GM06990 (cell line): ENCODE data around the gene LINC01488.

Experiments used
- DNase-seq: peaks from one replicate; pipeline ENCODE4 v3.0.0-alpha.2; 2011; ENCODE audit not compliant: insufficient read length; ENCODE audit errors: extremely low read depth
- H3K27me3 ChIP-seq: replicated peaks from 2 replicates; pipeline ENCODE4 v1.6.0; 2011; ENCODE audit warnings: low read length; ENCODE audit not compliant: control insufficient read depth, insufficient read depth
- H3K36me3 ChIP-seq: 2 replicates; pipeline ENCODE4 v1.5.1; 2011; ENCODE audit warnings: low read length; ENCODE audit not compliant: control insufficient read depth, insufficient read depth
- H3K4me3 ChIP-seq: replicated peaks from 2 replicates; pipeline ENCODE4 v1.5.1; 2011; ENCODE audit warnings: low read depth, mild to moderate bottlenecking, control low read depth, low read length
- CTCF ChIP-seq: IDR thresholded peaks from 2 replicates; pipeline ENCODE4 v1.5.1; 2011; ENCODE audit warnings: low read length, control low read depth, mild to moderate bottlenecking, inconsistent platforms; ENCODE audit not compliant: insufficient read depth, poor library complexity, severe bottlenecking

Gene LINC01488

GRCh38 chr11:69486773-69487291, 5.4 kb downstream of the LINC01488 start:
- no peak for TF ChIP-seq CTCF
- Histone ChIP-seq H3K27me3 (no peaks in the 10 kb centered on the region; the same call in 1 of the 2 replicates), H3K36me3 (no peaks in the 10 kb centered on the region), H3K4me3 (no peak overlapping the region)
- DNase-seq = no peak

- no peak for TF ChIP-seq CTCF
- no peak for DNase-seq
- H3K27me3 ChIP-seq = no peaks in the 10 kb centered on the region; the same call in 1 of the 2 replicates
- no peaks in the 10 kb centered on the region for H3K36me3 ChIP-seq
- H3K4me3 ChIP-seq = no peak overlapping the region
These were observed 5.9 kb downstream of the LINC01488 start for GRCh38 chr11:69487391-69487790.

- Histone ChIP-seq H3K4me3 (no peak overlapping the region), H3K36me3 (no peaks in the 10 kb centered on the region), H3K27me3 (no peaks in the 10 kb centered on the region; the same call in 1 of the 2 replicates)
- no peak for DNase-seq
- TF ChIP-seq CTCF = no peak
These were observed 6.5 kb downstream of the LINC01488 start for GRCh38 chr11:69487849-69488542.

GRCh38 chr11:69488543-69488940, 7.1 kb downstream of the LINC01488 start:
- H3K4me3 ChIP-seq = no peak overlapping the region
- no peak for TF ChIP-seq CTCF
- H3K36me3 ChIP-seq = no peaks in the 10 kb centered on the region
- no peak for DNase-seq
- H3K27me3 ChIP-seq = no peaks in the 10 kb centered on the region; the same call in 1 of the 2 replicates

GRCh38 chr11:69489031-69489745, 7.7 kb downstream of the LINC01488 start:
- TF ChIP-seq CTCF = no peak
- no peaks in the 10 kb centered on the region; the same call in 1 of the 2 replicates for H3K27me3 ChIP-seq
- no peaks in the 10 kb centered on the region for H3K36me3 ChIP-seq
- H3K4me3 ChIP-seq = no peak overlapping the region
- no peak for DNase-seq
